Hematopoietic multipotent progenitor cell treated with erythropoietin and hydrocortisone succinate and interleukin-3 and kit ligand, for 6 days (in vitro differentiated cells): ENCODE results near the gene ALK.
"Not testable (repeated sequence)": the region's sequence is repeated elsewhere in the genome, so short reads cannot be mapped to it uniquely, and the experiment has no call there.

Experiments used
- DNase-seq: peaks from one replicate; pipeline ENCODE4 v3.0.0-alpha.2; 2015

Gene ALK

DNA sequence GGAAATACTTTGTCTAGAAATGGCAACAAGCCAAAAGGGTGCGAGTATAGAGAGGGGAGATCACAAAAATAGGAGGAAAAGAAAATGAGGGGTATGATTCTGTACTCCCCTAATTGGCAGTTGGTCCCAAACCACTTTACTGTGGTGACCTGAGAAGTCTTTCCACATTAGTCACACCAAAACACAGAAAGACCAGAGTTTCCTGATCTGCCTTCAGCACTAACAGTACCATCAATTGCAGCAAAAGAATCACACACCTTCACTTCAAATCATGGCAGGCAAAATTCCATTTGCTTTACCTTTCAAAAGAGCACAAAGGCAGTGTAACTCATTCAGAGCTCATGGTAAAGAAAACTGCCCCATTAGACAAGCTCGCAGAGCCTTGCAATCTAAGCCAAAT lies 86.8 kb downstream of the ALK start:
- DNase-seq, result no peak

DNA sequence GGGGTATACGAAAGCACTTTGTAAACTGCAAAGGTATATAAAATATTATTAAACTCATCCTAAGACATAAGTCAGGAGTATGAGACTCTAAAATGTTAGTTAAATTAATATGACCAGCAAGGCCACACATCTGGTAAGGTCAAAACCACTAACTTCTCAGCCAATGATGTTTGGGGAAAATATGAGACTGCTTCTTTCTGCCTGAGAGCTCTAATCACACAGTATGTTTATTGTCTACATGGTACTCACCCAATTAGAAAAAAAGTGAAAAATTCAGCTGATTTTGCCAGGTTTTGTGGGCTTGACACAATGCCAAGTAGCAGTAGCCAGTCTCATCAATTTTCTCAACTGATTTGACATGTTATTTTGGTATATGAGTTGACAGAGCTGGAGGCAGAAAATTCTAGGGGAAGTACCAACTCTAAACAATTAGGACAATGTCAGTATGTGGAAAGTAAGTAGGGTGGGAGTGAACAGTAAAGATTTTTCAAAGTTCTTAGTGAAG lies 87.3 kb downstream of the ALK start:
- DNase-seq, result no peak

DNA sequence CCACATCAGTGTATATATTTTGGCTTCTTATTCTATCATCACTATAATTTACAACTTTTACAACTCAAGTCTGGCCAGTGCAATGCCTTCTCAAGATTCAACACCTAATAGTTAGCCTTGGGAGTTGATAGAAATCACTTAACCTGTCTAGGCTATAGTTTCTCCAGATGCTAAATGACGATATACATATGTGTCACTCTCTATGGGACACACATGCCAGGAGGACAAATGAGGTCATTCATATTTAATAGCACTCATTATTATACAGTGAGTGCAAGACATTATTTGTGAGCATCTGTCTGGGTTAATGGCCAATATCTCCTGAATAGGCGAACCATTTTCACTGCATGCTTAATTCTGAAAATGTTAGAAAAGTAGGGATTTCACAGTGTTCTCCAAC lies 89.8 kb downstream of the ALK start:
- DNase-seq, result no peak

DNA sequence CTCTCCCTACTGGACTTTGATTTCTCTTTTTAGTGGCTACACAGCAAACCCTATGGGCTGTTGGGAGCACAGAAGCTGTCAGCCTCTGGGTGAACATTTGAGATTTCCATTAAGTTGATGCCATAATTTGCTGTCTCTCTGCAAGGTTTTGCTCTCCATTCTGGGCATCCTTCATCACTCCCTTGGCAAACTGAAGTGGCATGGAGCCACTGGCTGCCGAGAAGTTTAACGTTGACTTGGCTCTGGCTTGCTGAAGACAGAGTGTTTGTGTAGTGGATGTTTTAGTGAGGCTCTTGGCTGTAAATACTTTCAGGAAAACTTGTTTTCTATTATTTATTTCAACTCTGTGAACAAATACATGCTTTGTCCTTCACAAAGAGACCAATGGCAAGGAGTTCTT lies 91.5 kb downstream of the ALK start:
- no peak for DNase-seq

DNA sequence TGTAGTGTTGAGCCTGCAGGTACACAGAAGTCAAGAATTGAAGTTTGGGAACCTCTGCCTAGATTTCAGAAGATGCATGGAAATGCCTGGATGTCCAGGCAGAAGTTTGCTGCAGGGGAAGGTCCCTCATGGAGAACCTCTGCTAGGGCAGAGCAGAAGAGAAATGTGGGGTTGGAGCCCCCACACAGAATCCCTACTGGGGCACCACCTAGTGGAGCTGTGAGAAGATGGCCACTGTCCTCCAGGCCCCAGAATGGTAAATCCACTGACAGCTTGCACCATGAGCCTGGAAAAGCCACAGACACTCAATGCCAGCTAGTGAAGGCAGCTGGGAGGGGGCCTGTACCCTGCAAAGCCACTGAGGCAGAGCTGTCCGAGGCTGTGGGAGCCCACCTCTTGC lies 97.2 kb downstream of the ALK start:
- DNase-seq, result not testable (repeated sequence)

DNA sequence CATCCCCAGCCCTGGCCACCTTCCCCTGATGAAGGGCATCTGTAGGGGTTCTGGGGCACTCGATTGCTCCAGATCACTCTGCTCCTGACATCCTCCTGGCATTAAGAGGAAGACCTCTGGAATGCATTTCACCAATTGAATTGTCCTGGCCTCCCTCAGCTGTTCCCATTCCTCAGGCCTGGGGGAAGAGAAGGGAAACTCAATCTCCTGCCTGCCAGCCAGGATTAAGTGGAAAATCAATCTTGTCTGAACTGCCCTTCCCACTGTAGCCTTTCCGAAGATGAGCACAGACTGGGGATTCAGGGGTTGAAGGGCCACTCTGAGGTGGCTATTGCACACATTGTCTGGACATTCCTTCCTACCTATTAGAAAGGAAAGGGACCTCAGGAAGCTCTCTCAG lies 99.8 kb downstream of the ALK start:
- DNase-seq, result no peak

DNA sequence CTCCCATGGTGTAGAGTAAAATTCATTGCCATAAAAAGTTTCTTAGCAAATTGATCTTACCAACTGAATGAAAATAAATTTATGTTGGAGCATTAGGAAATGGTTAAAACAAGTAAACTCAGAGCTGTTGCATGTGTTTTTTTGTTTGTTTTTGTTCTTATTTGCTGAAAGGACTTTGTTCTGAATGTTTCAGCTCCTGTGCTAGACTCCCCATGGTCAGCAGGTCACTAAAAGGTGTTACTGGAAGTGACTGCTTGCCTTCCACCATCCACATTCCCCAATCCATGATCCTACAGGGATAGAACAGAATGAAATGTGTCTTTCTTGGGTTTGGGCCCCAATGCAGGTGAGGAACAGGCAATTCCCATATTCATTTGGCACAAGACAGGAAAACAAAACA lies 101.8 kb downstream of the ALK start:
- DNase-seq, result no peak

DNA sequence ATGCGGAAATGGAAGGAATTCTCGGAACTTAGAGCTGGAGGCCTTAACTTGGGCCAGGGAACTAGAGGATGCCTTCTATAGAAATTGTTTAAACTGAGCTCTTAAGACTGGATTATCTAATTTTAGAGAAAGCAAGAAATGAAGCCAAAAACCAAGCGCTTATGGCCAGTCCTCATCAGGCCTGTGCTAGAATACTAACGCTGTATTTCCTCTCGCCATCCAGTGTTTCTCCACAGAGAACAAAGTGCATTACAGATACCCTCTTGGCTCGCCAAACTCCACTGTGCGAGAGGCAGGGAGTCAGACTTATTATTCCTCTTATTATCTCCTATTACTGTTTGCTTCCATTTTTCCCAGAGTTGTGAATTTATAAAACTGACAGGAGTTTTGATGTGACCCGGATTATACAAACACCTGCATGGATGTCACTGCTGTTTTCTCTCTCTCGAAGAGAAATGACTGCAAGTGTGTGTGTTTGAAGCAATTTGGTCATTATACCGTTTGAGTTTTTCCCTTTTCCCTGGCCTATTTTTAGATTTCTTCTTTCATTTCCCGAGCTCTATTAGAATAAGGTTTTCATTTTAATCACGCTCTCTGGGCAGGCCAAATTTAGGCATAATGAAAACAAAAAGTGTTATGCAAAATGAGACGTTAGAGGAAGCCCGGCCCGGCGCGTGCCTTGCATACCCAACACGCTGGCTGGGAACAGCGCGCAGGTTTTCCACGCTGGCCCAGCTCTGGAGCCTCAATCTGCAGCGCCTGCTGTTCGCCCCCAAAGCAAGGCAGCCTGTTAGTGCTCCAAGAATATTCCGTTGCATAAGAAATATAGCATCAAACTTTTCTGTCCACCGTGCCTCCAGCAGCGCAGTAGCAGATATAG lies 103.3 kb downstream of the ALK start:
- DNase-seq, result no peak

DNA sequence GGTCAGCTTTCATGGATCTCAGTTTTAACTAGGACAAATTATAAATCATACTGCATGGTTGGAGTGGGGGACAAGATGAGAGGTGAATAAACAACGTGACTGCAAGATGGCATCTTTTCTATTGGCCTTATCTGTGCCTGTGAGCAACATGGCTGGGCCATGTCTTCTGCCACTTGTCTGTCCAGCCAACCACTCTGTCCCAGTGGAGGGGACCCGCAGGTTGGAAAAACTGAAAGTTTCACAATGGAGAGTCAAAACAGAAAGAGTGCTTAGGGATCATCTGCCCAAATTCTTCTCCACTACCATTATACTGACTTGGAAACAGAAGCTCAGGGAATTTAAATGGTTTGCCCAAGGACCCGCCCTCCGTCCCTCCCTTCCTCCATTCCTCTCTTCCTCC lies 104.1 kb downstream of the ALK start:
- no peak for DNase-seq

DNA sequence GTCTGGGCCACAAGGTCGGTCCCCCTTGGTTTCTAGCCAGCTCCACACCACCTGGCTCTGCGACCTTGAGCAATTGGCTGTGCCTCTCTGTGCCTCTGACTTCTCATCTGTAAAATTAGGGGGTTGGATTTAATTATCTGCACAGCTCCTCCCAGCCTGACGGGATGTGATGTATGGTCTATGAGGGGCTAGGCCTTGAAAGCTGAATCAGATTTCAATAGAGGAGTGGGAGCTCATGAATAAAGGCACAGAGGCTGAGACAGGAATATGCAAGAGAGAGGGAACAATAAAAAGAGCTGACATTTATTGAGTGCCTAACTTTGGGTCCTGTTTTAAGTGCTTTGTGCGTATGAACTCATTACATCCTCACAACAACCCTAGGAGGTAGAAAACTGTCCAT lies 104.7 kb downstream of the ALK start:
- DNase-seq, result no peak

DNA sequence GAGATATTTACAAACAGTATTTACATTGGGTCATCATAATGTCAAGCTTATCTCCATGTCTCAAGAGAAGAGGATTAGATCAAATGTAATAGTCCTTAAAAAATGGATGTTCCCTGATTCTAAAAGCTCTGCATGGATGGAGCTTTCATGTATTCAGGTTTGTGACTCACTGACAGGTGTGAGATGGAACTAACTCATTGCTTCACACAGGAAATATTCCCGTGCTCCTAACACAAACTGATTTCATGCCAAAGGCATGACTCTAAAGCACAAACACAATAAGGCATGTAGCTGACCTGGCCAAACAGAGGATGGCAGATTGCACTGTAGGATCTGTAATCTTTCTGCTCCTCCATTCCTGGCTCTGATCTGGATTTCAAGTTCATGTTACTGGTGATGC lies 110.0 kb downstream of the ALK start:
- no peak for DNase-seq

DNA sequence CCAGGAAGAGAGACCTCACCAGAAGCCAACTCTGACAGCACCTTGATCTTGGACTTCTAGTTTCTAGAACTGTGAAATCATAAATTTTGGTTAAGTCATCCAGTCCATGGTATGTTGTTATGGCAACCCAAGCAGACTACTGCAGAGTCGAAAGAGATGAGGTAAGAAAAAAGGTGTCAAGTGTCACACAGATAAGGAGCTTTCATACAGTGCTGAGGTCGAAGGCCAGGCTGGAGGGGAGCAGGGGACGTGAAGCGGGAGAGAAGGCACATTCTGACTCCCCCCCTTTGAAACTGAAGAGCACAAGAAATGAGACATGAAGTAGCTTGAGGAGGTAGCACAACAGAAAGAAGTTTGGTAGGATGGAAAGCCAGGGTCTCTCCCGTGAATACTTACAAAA lies 110.4 kb downstream of the ALK start:
- DNase-seq, result no peak

DNA sequence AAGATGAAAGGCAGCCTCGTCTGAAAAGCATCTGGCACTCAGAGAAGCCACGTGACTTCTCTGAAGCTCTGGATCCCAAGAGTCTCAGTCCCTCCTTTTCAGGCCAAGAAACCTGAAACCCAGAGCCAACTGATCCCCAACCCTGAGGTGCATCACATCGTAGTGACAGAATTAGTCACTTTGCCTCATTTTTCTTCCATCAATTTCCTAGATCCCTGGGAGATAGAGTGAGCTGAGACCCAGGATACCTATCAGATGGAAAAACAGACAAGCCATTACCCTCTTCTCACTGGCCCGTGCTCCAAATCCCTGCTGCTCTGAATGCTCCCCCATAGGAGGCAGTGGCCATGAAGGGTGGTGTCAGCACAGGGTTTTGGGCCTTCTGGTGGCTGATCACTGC lies 113.1 kb downstream of the ALK start:
- no peak for DNase-seq

DNA sequence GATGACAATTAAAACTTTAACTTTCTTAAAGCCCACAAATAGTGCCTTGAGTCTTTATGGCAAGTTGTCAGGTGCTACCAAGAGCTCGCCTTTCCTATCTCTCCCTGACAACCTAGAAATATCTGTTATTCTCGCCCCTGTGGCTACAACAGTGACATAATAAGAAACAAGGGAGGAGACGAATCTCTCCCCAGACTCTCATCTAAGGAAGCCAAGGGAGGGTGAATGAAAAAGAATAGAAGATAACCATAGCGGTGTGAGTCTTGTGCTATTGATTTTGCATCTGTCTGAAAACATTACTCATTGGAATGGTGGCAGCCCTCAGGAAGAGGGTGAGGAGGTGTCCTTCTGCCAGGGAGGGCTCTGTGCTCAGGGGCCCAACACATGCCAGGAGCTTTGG lies 114.3 kb downstream of the ALK start:
- DNase-seq, result no peak

DNA sequence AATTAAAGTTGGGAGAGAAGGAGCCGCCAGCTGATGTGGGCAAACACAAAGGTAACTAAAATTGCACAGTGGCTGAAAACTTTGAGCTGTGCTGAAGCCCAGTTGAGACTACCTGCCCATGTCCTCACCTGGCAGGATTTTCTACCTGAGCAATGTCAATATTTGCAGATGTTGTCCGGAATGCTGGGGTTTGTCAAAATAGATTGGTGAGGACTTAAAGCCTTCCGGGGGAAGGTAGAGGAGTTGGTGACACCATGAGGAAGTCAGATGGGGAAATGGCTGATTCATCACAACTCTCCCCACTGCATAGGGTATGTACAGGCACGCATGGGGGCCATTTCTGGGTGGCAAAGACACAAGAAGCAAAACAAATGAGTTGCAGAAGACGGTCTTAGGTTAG lies 114.9 kb downstream of the ALK start:
- no peak for DNase-seq

DNA sequence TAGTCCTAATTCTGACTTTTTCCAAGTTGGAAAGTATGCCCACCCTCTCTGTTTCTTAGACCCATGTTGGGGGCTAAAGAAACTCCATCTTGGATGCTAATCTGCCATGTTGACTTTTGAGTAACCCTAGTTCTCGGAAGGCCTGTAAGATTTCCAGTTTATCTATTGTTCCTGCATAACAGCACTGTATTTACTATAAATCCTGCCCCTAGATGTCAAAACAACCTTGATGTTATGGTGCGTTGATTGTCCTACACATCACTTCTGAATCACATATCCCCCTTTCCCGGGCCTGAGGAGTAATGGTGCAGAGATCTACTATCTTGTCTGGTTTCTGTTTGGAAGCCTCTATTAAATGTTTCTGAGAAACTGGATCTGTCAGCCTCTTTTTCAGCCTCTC lies 116.7 kb downstream of the ALK start:
- no peak for DNase-seq

DNA sequence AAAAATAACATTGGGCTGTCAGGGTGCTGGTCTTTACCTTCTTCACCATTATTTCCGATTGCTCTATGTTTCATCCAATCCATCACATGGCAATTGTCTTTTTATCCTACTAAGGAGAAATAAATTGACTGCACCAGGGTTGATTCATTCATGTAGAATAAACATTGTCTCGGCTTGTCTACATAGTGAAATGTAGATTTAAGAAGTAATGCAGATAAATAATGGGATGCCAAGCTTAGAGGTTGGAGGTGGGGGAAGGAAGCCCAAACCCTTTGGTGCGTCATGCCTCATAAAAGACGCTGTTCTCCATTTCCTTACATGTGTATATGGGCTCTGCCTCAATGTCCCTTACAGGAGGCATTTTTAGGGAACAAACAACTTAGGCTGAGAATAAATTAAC lies 117.8 kb downstream of the ALK start:
- no peak for DNase-seq

DNA sequence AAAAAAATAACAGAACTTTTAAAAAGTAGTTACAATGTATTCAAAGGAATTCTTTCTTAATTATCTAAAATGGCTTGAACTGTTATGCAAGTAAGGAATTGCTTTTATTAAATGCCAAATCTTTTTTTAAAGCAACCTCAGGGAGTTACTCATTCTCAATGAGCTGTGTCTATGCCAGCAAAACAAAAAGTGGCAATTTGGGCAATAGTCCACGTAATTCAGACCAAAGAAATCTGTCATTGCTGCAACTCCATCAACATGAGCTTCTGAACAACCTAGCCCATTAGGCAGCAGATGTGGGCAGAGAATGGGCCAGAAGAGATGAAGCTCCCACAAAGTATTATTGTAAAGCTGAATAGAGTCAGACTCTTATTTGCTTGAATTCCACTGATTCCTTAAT lies 118.4 kb downstream of the ALK start:
- DNase-seq, result no peak

DNA sequence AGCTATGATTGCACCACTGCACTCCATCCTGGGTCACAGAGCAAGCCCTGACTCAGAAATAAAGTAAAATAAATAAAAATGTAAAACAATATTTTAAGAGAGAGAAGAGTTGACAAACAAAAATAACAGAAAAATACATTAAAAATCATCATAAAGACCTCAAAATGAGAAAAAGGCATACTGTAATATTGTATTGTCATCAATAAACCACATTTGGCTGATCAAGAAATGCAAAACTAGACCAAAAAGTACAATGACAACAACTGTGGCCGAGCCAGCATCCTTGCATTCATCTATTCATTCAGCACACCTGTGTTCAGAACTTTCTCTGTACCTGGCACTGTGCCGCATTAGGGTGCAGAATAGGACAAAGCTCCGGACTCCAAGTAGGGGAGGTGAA lies 121.8 kb downstream of the ALK start:
- DNase-seq, result no peak

DNA sequence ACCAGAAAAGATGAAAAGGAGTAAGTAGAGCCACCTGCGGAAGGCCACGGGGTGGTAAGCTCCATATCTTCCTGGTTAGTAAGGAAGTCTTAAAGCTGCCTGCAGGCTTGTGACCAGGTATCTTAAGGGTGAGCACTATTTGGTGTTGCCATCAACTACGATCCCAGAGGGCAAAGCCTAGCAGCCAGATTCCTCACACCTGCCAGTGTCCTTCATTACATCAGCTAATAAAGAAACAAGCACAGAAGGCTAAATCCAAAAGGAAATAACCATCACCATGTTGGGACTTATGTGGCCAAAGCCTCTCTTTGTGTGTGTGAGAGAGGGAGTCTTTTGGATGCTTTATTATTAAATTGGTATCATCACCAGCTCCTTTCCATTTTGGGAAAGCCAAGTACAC lies 123.5 kb downstream of the ALK start:
- no peak for DNase-seq

DNA sequence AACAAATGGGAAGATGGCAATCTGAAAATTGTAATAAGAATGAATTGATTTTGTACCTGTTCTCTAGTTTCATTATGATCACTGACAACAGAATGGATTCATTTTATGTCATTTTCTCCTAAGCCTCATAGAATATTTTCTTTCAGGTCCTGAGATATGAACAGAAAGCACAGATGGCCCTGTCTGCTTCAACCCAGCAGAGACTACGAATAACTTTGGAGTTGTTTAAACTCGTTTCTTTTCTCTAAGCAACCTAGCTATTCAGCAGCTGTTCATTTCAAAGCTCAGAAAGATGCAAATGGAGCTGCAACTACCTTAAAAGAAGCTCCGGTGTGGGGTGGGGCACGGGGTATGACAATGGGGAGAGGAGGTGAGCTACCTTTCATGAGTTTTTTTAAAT lies 124.9 kb downstream of the ALK start:
- DNase-seq, result no peak

DNA sequence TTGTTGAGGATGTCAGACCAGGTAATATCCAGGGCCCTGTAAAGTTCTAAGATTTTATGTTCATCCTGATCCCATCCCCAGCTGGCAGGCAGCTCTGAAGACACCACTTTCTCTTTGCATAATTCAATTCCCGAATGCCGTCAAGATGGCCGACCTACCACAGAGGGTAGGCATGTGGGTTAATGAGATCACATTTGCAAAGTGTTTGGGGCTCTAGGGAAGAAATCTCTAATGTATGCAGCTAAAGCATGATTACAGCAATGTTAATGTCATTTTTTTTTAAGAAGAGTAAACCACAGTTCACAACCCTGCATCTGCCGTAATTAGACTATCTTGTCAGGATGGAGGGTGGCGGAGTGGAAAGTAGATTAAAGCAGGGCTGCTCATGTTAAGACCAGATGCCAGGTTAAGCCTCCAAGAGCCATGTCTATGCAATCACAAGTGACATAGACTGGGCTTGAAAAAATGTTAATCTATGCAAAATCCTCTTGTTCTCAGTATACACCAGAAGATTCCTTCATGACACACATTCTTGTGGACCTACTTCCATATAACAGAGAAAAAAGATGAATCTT lies 131.4 kb downstream of the ALK start:
- DNase-seq, result no peak

DNA sequence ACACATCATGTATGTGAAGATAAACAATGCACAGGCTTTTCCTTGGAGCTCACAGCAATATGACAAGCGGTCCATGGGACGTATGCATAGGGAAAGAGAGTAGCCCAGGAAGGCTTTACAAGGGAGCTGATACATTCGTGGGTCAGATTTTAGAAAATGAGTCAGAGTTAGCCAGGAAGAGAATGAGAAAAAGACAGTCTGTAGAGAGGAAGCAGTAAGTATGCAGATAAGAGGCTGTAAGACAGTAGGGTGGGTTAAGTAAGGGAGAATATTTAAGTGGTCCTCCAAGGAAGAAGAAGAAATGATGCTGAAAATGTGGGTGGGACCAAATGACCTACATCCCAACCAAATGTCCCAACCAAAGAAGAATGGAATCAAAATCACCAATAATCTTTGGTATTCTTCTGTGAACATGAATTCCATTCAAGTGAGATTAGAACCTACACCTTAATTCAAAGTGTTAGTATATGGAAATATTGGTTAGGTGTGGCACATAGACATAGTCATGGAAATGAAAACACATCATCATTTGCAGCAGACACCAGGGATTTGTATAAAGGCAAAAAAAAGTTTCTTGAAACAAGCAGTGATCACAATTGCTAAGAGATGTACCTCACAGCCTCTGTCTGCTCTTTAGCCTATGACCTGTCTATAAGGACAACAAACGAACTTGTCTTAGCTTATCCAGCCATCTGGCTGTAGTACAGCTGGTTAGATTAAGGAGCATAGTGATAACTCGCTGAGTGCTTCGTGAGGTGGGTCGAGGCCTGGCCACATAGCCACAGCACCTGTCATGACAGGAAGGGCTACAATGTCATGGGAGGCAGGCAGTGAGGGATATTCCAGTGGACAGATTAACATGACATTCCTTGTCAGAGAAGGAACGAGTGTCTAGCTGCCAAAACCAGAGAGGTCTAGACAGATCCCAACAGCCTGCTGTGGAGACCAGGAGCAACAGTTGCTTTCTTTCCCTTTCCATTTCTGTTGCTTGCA lies 133.6 kb downstream of the ALK start:
- no peak for DNase-seq

DNA sequence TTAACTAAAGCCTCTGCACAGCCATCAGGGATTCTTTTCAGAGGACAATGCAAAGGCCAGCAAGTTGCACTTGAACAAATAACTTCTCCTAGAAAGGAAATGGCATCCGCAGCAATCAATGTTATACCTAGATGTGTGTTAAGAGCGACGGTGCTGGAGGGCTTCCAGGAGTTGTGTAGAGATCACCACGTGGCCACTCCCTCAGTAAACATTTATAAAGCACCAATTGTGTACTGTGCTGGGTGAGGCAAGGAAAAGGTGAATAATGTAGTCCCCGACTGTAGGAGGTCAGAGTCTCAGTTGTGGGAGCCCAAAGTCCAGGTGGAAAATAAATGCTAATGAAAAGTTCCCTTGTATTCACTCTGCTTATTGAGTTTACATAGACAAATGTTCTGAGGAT lies 135.0 kb downstream of the ALK start:
- no peak for DNase-seq
